GM23338 (cell line): ENCODE measurements around the gene RAB3GAP2. TPM values are rescaled to one million over a fixed set of nuclear protein-coding genes. Genes with fewer than 3 reads are reported as not detected.
A peak's percentile ranks its signal among the peaks of the same experiment; 100 is the strongest.
"Not testable (repeated sequence)": the region's sequence is repeated elsewhere in the genome, so short reads cannot be mapped to it uniquely, and the experiment has no call there.

Source experiments
- ATAC-seq: fragments of 200-7000 bp; cut with Tn5 transposase; 3 replicates; pipeline ENCODE4 v1.9.1; 2020
- DNase-seq: peaks from one replicate; pipeline ENCODE4 v3.0.0-alpha.2; 2015; ENCODE audit warnings: low spot score
- H2AFZ ChIP-seq: fragments of 200-600 bp; sonication (generic); 2 replicates; pipeline ENCODE4 v1.8.0; 2016; ENCODE audit warnings: antibody characterized with exemption, mild to moderate bottlenecking, moderate library complexity
- H3F3A ChIP-seq: fragments of 200-600 bp; sonication (generic); replicated peaks from 2 replicates; pipeline ENCODE4 v1.8.0; 2017; ENCODE audit warnings: antibody characterized with exemption, mixed run types, low read depth
- H3K27ac ChIP-seq: fragments of 200-600 bp; sonication (generic); 2 replicates; pipeline ENCODE4 v1.6.1; 2016; ENCODE audit warnings: low read depth
- H3K27me3 ChIP-seq: fragments of 200-600 bp; sonication (generic); 2 replicates; pipeline ENCODE4 v1.8.0; 2016; ENCODE audit warnings: mild to moderate bottlenecking, mixed run types, moderate library complexity; ENCODE audit not compliant: insufficient read depth
- H3K36me3 ChIP-seq: fragments of 200-600 bp; sonication (generic); 2 replicates; pipeline ENCODE4 v1.8.0; 2016; ENCODE audit warnings: mild to moderate bottlenecking; ENCODE audit not compliant: insufficient read depth
- H3K4me1 ChIP-seq: fragments of 200-600 bp; sonication (generic); 2 replicates; pipeline ENCODE4 v1.8.0; 2016; ENCODE audit warnings: mild to moderate bottlenecking, moderate library complexity; ENCODE audit not compliant: insufficient read depth
- H3K4me2 ChIP-seq: fragments of 200-600 bp; sonication (generic); 2 replicates; pipeline ENCODE4 v1.7.1; 2017; ENCODE audit warnings: mixed run types
- H3K4me3 ChIP-seq: fragments of 200-600 bp; sonication (generic); 2 replicates; pipeline ENCODE4 v1.6.1; 2016; ENCODE audit warnings: mixed run types
- H3K79me2 ChIP-seq: fragments of 200-600 bp; sonication (generic); replicated peaks from 2 replicates; pipeline ENCODE4 v1.8.0; 2017; ENCODE audit warnings: mild to moderate bottlenecking; ENCODE audit not compliant: insufficient read depth
- H3K9me2 ChIP-seq: fragments of 200-600 bp; sonication (generic); 2 replicates; pipeline ENCODE4 v1.8.0; 2017; ENCODE audit not compliant: insufficient read depth
- H4K20me1 ChIP-seq: fragments of 200-600 bp; sonication (generic); replicated peaks from 2 replicates; pipeline ENCODE4 v1.8.0; 2017; ENCODE audit warnings: mild to moderate bottlenecking; ENCODE audit not compliant: insufficient read depth
- H3K27ac Mint-ChIP-seq: 2 replicates; pipeline ENCODE4 v1.8.0; 2020; ENCODE audit warnings: inconsistent platforms, mild to moderate bottlenecking, moderate library complexity, mixed read lengths
- H3K27me3 Mint-ChIP-seq: 3 replicates; pipeline ENCODE4 v1.8.0; 2022; ENCODE audit warnings: low read depth, mild to moderate bottlenecking, moderate library complexity, mixed read lengths, inconsistent platforms; ENCODE audit not compliant: insufficient read depth, poor library complexity
- H3K36me3 Mint-ChIP-seq: 3 replicates; pipeline ENCODE4 v1.8.0; 2021; ENCODE audit warnings: low read depth, mild to moderate bottlenecking, inconsistent platforms, moderate library complexity, mixed read lengths
- H3K4me1 Mint-ChIP-seq: 3 replicates; pipeline ENCODE4 v1.8.0; 2020; ENCODE audit warnings: mild to moderate bottlenecking, inconsistent platforms, mixed read lengths
- H3K4me3 Mint-ChIP-seq: 3 replicates; pipeline ENCODE4 v1.8.0; 2021; ENCODE audit warnings: moderate library complexity, mild to moderate bottlenecking, inconsistent platforms, mixed read lengths
- H3K9me3 Mint-ChIP-seq: 3 replicates; pipeline ENCODE4 v1.8.0; 2020; ENCODE audit warnings: moderate library complexity, mild to moderate bottlenecking, inconsistent platforms, mixed read lengths
- CTCF ChIP-seq, 2 experiments: fragments of 200-600 bp in 1 of 2; sonication (generic) in 1 of 2; conservative IDR thresholded peaks; 2 replicates each; pipeline versions ENCODE4 v1.5.1 to v1.6.1; 2016 to 2017; ENCODE audit warnings: antibody characterized with exemption in 2 of 2, low read depth in 2 of 2, mild to moderate bottlenecking in 2 of 2, moderate library complexity in 1 of 2
- ETS1 ChIP-seq: IDR thresholded peaks from 2 replicates; pipeline ENCODE4 v1.6.1; 2016; ENCODE audit warnings: antibody characterized with exemption
- NANOG ChIP-seq: IDR thresholded peaks from 2 replicates; pipeline ENCODE4 v1.6.1; 2016; ENCODE audit warnings: antibody characterized with exemption, borderline replicate concordance
- POLR2AphosphoS5 ChIP-seq: IDR thresholded peaks from 2 replicates; pipeline ENCODE4 v1.6.1; 2016; ENCODE audit warnings: antibody characterized with exemption, low read depth
- REST ChIP-seq: IDR thresholded peaks from one replicate; pipeline ENCODE4 v1.6.1; 2018; ENCODE audit warnings: antibody characterized with exemption; ENCODE audit not compliant: unreplicated experiment
- ZNF114 ChIP-seq: fragments of 250-450 bp; sonication (Bioruptor Pico); IDR thresholded peaks from 2 replicates; pipeline ENCODE4 v1.5.0; 2020; ENCODE audit warnings: mild to moderate bottlenecking, moderate library complexity
- ZNF331 ChIP-seq: fragments of 250-450 bp; sonication (Bioruptor Pico); IDR thresholded peaks from 2 replicates; pipeline ENCODE4 v1.5.0; 2020; ENCODE audit warnings: low read depth, mild to moderate bottlenecking, moderate library complexity
- polyA plus RNA-seq: library from polyadenylated mRNA; unstranded; fragments of >200 nt; fragmentation: Nextera tagmentation; extraction: Ambion mirVana; gene quantifications from 2 replicates; pipeline ENCODE4 v1.2.1, GENCODE V29; 2016
- total RNA-seq: library from RNA; depleted of rRNA; stranded (reverse); fragments of >200 nt; shearing (Covaris generic); gene quantifications from 2 replicates; pipeline ENCODE4 v1.2.3, GENCODE V29; 2014

The RAB3GAP2 gene
- total and polyA plus RNA-seq, 2 experiments from 2014 or later = 19.4 to 44.6 TPM

- TF ChIP-seq ZNF331 (CRISPR knock-in tag) (no peak), NANOG (no peak), ZNF114 (CRISPR knock-in tag) (no peak), ETS1 (no peak)
Measured at GRCh38 chr1:220219136-220219442, 53.2 kb downstream of the RAB3GAP2 start (continued).

GRCh38 chr1:220218397-220219135 lies 53.7 kb downstream of the RAB3GAP2 start:
- H3K4me1 Mint-ChIP-seq = peaks cover 32% of the 10 kb centered on the region
- DNase-seq (peak; percentile 84), ATAC-seq (peak; percentile 86)
- H3K4me1 ChIP-seq = peaks cover 14% of the 10 kb centered on the region; the same call in 1 of the 2 replicates
- H3K27ac Mint-ChIP-seq, H3K4me3 ChIP-seq, H3K9me2 ChIP-seq, H3K36me3 ChIP-seq, H3K27ac ChIP-seq, H4K20me1 ChIP-seq, H2AFZ ChIP-seq, H3K4me2 ChIP-seq, H3K4me3 Mint-ChIP-seq, H3K27me3 ChIP-seq, H3K9me3 Mint-ChIP-seq, H3F3A ChIP-seq, H3K27me3 Mint-ChIP-seq: not testable (repeated sequence)
- H3K36me3 Mint-ChIP-seq = peaks cover 12% of the 10 kb centered on the region
- TF ChIP-seq CTCF (conservative IDR thresholded peaks at IDR 0.05; ENCODE audit: low read depth in 2 of 2) = peak; percentile 78 to 83
- H3K79me2 ChIP-seq = peaks cover 61% of the 10 kb centered on the region

- H3K4me3 Mint-ChIP-seq = no peak overlapping the region
- Histone ChIP-seq H3K36me3 (no peaks in the 10 kb centered on the region), H3K79me2 (peaks cover 50% of the 10 kb centered on the region), H3K4me3 (no peak overlapping the region), H3K27ac (no peak overlapping the region), H3F3A (no peaks in the 10 kb centered on the region), H2AFZ (no peak overlapping the region), H3K9me2 (no peaks in the 10 kb centered on the region), H3K4me2 (no peak overlapping the region), H3K4me1 (peaks cover 14% of the 10 kb centered on the region; the same call in 1 of the 2 replicates), H3K27me3 (no peaks in the 10 kb centered on the region), H4K20me1 (no peaks in the 10 kb centered on the region)
- peaks cover 34% of the 10 kb centered on the region for H3K4me1 Mint-ChIP-seq
- no peaks in the 10 kb centered on the region for H3K9me3 Mint-ChIP-seq
- ATAC-seq = peak; percentile 55
- no peak overlapping the region for H3K27ac Mint-ChIP-seq
- H3K36me3 Mint-ChIP-seq = peaks cover 12% of the 10 kb centered on the region
- DNase-seq = peak; percentile 66
- peaks cover 7% of the 10 kb centered on the region for H3K27me3 Mint-ChIP-seq
- TF ChIP-seq REST = no peak
- no peak for TF ChIP-seq NANOG
- TF ChIP-seq CTCF (conservative IDR thresholded peaks at IDR 0.05; ENCODE audit: low read depth in 2 of 2) = peak; percentile 69 to 83
- TF ChIP-seq POLR2AphosphoS5 = no peak
Measured at GRCh38 chr1:220217383-220217988, 54.8 kb downstream of the RAB3GAP2 start.
